IPS-NIHi11 (cell line): ENCODE results near the gene KLRC1.
"Not testable (repeated sequence)": the region's sequence is repeated elsewhere in the genome, so short reads cannot be mapped to it uniquely, and the experiment has no call there.

ENCODE experiments used
- DNase-seq: peaks from one replicate; pipeline ENCODE4 v3.0.0; 2012; ENCODE audit warnings: mixed read lengths, low spot score

Gene KLRC1

DNA sequence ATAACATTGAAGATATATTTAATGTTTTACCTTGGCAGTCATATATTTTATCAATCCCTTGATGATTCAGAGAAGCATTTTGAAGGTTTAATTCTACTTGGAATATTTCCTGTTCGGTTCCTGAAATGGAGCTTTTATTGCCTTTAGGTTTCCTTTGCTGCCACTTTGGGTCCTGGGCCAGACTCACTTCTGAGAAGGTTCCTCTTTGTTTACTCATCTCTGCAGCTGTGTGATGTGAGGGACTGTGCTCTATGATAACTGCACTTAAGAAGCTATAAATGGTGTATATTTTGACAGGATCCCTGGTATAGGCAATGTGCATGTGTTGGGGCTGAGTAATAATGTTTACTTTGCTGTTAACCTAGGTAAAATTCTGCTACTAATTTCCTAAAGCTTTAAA is 32.8 kb downstream of the KLRC1 start, which contains the start of gene KLRC3:
Gene KLRC3, minus strand, starts transcription at position 262 of the 400 bp plus-strand sequence. Its CDS starts 45 bp downstream, at position 217.
- not testable (repeated sequence) for DNase-seq

DNA sequence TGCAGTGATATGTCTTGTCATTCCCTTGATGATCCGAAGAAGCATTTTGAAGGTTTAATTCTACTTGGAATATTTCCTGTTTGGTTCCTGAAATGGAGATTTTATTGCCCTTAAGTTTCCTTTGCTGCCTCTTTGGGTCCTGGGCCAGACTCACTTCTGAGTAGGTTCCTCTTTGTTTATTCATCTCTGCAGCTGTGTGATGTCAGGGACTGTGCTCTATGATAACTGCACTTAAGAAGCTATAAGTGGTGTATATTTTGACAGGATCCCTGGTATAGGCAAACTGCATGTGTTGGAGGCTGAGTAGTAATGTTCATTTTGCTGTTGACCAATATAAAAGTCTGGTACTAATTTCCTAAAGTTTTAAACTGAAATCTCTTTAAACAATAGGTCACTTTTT is 43.8 kb downstream of the KLRC1 start, which contains the start of gene KLRC4:
Gene KLRC4, minus strand, starts transcription at position 366 of the 400 bp plus-strand sequence. Its CDS starts 182 bp downstream, at position 184.
- DNase-seq, result no peak

DNA sequence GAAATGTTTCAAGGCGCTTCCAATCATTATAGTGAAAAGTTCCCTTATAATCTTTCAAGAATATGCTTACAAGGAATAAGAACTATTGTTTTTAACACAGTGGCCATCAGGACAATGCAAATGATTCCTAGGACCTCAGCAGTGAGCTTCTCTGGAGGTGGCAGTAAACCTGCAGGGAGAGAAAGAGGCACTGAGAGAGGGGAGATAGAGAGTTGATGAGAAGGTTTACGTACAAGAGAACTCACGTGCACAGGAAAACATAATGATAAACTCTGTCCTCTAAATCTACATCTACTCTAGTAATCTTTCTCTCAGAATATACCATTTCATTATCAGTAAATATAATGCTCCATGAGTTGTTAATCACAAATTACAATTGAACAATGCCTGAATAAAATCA is 44.3 kb downstream of the KLRC1 start:
- no peak for DNase-seq

DNA sequence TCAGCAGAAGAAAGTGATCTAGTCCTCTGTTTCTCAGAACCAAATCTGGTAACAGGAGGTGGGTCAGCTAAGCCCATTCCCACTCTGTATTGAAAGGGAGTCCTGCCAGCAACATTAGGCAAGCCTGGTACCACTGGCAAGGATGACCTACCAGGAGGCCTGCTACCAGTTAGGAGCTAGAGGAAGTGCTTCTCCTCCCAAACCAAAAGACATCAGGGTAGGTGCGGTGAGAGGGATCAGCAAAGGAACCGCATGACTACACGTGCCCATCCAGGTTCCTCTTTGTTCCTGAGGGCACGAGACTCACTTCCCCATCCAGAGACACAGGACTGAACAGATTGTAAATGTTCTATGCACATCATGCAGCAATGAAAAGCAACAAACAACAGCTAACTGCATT is 46.5 kb downstream of the KLRC1 start:
- no peak for DNase-seq

DNA sequence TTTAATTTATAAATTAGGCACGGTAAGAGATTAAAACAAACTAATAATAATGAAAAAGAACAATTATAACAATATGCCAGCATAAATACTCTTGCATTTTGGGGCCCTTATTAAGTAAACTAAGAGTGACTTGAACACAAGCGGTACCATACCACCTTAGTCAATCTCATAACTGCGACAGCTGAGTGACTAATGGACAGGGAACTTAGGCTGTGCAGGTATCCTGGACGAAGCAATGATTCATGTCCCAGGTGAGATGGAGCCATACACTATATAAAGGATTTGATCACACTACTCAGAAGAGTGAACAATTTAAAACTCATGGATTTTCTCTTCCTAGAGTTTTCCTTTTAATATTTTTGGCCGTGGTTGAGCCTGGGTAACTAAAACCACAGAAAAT is 47.9 kb downstream of the KLRC1 start:
- no peak for DNase-seq

DNA sequence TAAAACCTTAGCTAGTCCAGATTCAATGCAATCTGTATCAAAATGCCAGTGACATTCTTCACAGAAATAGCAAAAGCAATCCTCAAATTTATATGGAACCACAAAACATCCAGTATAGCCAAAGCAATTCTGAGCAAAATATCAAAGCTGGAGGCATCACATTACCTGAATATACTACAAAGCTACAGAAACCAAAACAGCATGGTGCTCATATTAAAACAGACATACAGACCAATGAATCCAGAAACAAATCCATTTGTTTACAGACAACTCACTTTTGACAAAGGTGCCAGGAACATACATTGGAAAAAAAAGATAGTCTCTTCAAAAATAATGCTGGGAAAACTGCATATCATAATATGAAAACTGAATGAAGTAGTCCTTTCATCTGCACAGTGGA is 48.4 kb downstream of the KLRC1 start:
- no peak for DNase-seq

DNA sequence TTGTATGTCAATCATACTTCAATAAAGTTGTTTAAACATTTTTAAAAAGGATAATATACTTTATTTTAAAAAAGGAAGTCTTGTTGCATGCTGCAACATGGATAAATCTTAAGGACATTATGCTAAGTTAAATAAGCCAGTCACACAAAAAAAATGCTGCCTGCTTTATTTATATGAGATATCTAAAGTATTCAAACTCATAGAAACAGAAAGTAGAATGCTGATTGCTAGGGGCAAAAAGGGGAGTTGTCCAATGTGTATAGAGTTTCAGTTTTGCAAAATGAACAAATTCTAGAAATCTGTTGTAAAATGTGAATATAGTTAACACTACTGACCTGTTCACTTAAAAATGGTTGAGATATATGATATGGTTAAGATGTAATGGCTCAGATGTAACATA is 52.3 kb downstream of the KLRC1 start:
- DNase-seq, result no peak

DNA sequence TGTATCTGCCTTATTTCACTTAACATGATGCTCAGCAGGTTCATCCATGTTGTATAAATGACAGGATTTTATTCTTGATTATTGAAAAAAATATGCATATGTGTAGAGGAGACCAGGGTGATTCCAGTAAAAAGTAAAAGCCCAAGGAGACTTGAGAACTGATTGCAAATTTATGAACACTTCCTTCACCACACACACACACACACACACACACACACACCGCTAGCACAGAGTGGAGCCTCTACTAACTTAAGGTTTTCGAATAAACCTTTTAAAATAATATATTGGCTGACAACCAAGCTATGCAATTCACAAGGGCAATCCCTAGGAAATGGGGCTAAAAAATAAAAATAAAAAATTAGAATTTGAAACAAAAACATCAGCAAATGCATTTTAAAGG is 55.0 kb downstream of the KLRC1 start:
- DNase-seq, result no peak

DNA sequence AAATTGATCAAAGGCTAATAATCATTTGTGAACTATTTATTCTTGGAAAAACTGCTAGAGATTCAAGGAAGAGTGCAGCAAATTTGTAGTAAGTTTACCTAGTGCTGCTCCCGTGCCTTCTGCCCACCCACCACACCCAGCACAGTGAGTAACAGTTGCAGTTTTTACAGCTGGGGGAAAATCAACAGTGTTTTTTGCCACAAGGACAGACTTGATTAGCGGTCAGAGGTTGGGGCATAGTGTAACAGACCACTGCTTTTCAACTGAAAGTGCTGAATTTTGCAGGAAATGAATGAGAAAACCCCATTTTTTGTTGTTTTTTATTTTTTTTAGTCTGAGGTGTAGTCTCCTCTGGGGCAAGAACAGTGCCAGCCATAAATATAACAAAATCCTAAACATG is 55.9 kb downstream of the KLRC1 start:
- DNase-seq, result no peak

DNA sequence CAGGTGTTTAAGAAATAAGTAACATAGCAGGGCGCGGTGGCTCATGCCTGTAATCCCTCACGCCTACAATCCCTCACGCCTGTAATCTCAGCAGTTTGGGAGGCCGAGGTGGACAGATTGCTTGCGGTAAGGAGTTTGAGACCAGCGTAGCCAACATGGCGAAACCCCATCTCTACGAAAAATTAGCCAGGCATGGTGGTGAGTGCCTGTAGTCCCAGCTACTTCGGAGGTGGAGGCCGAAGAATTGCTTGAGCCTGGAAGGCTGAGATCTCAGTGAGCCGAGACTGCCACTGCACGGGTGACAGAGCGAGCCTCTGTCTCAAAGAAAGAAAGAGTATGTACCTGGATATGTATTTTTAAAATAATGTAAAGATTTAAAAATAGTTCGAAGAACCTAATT is 57.0 kb downstream of the KLRC1 start:
- not testable (repeated sequence) for DNase-seq
